NB4 (cell line): ENCODE results near the gene BIK.

Experiments used
- CTCF ChIP-seq: IDR thresholded peaks from one replicate; pipeline ENCODE4 v1.5.1; 2012; ENCODE audit warnings: low read depth, low read length
- MAX ChIP-seq: IDR thresholded peaks from 2 replicates; pipeline ENCODE4 v1.6.1; 2011; ENCODE audit warnings: low read depth, low read length
- POLR2A ChIP-seq: IDR thresholded peaks from 2 replicates; pipeline ENCODE4 v1.6.1; 2011; ENCODE audit warnings: mild to moderate bottlenecking; ENCODE audit not compliant: insufficient read length; ENCODE audit errors: extremely low read depth

- no peak for TF ChIP-seq POLR2A
- no peak for TF ChIP-seq CTCF
- no peak for TF ChIP-seq MAX
Measured at GRCh38 chr22:43157874-43158546, 47.5 kb downstream of the BIK start.
